Panc1 (cell line): ENCODE data around the gene PLCG2. TPM values are rescaled to one million over a fixed set of nuclear protein-coding genes. Genes with fewer than 3 reads are reported as not detected.

ENCODE experiments used
- ATAC-seq: fragments of 200-7000 bp; cut with Tn5 transposase; 2 replicates; pipeline ENCODE4 v1.9.1; 2020; ENCODE audit warnings: mild to moderate bottlenecking, moderate library complexity
- BruUV-seq: library from RNA; stranded (reverse); fragments of 400-500 nt; replicated peaks from 2 replicates; lab custom pipeline; 2021; lab: Mats Ljungman, UMichigan
- CTCF ChIA-PET: fragments of 300-600 bp; sonication (Branson Sonifier 250); formaldehyde crosslinking; loops from one replicate; lab custom pipeline; 2022; ENCODE audit warnings: antibody characterized with exemption; lab: Charles Lee
- POLR2A ChIA-PET: fragments of 300-600 bp; sonication (Branson Sonifier 250); formaldehyde crosslinking; loops from one replicate; lab custom pipeline; 2022; ENCODE audit warnings: antibody characterized with exemption; lab: Charles Lee
- DNase-seq: peaks from one replicate; pipeline ENCODE4 v3.0.0-alpha.2; 2010; ENCODE audit warnings: low read depth, low spot score
- H3K27ac ChIP-seq: 2 replicates; pipeline ENCODE4 v1.5.1; 2011; ENCODE audit warnings: mild to moderate bottlenecking, low read length, inconsistent platforms
- H3K27me3 ChIP-seq: fragments of 200-500 bp; sonication (Bioruptor generic); 2 replicates; pipeline ENCODE4 v1.6.0; 2014; ENCODE audit warnings: low read length, inconsistent platforms; ENCODE audit not compliant: control insufficient read depth, insufficient read depth
- H3K36me3 ChIP-seq: fragments of 200-500 bp; sonication (Bioruptor generic); 2 replicates; pipeline ENCODE4 v1.5.1; 2014; ENCODE audit warnings: inconsistent platforms, mild to moderate bottlenecking, low read length, moderate library complexity; ENCODE audit not compliant: control insufficient read depth, insufficient read depth
- H3K4me1 ChIP-seq: 2 replicates; pipeline ENCODE4 v1.5.1; 2011; ENCODE audit warnings: inconsistent platforms, mild to moderate bottlenecking, low read length, moderate library complexity; ENCODE audit not compliant: control insufficient read depth, insufficient read depth
- H3K4me3 ChIP-seq, 2 experiments: 2 replicates each; pipeline ENCODE4 v1.5.1; 2011 to 2012; ENCODE audit warnings: low read depth in 2 of 2, low read length in 2 of 2, mild to moderate bottlenecking in 2 of 2, inconsistent platforms in 1 of 2, moderate library complexity in 1 of 2
- H3K9me3 ChIP-seq: fragments of 200-500 bp; sonication (Bioruptor generic); 2 replicates; pipeline ENCODE4 v1.5.1; 2014; ENCODE audit warnings: low read depth, mild to moderate bottlenecking, inconsistent platforms, low read length, moderate library complexity; ENCODE audit not compliant: control insufficient read depth, insufficient read depth
- POLR2AphosphoS5 ChIP-seq: IDR thresholded peaks from 2 replicates; pipeline ENCODE4 v1.6.1; 2012; ENCODE audit warnings: mild to moderate bottlenecking, low read depth, low read length, moderate library complexity
- SIN3A ChIP-seq: IDR thresholded peaks from 2 replicates; pipeline ENCODE4 v1.6.1; 2012; ENCODE audit warnings: low read depth, mild to moderate bottlenecking, low read length, moderate library complexity, borderline replicate concordance; ENCODE audit not compliant: insufficient read depth
- TCF7L2 ChIP-seq: IDR thresholded peaks from 2 replicates; pipeline ENCODE4 v1.6.1; 2011; ENCODE audit warnings: mild to moderate bottlenecking, low read depth, low read length, inconsistent platforms
- in situ Hi-C: cut with HindIII; loops from 2 replicates; pipeline ENCODE4 v1.10.0; 2016; ENCODE audit warnings: low sequenced_read_pairs, low pct_unique_long_range_greater_than_20kb
- intact Hi-C: fragments of 100-400 bp; cut with micrococcal nuclease; formaldehyde crosslinking; loops from one replicate; pipeline ENCODE4 v1.10.0; 2022; ENCODE audit not compliant: unreplicated experiment
- total RNA-seq: library from RNA; stranded (reverse); gene quantifications from one replicate; pipeline ENCODE4 v1.2.1, GENCODE V29; 2021; ENCODE audit not compliant: unreplicated experiment
- TF ChIP-seq, protein P1 (sequence below), 2 experiments: IDR thresholded peaks; 2 replicates each; pipeline ENCODE4 v1.6.1; 2011 to 2012; ENCODE audit warnings: low read depth in 2 of 2, control low read depth in 1 of 2, low read length in 1 of 2, mild to moderate bottlenecking in 1 of 2, moderate library complexity in 1 of 2; ENCODE audit not compliant: insufficient read depth in 1 of 2
- TF ChIP-seq, protein P2 (sequence below): fragments of 450-650 bp; IDR thresholded peaks from 2 replicates; pipeline ENCODE4 v1.5.1; 2017; ENCODE audit warnings: mild to moderate bottlenecking

Gene PLCG2
- total RNA-seq, 1 experiment from 2014 or later = 10.8 TPM

DNA sequence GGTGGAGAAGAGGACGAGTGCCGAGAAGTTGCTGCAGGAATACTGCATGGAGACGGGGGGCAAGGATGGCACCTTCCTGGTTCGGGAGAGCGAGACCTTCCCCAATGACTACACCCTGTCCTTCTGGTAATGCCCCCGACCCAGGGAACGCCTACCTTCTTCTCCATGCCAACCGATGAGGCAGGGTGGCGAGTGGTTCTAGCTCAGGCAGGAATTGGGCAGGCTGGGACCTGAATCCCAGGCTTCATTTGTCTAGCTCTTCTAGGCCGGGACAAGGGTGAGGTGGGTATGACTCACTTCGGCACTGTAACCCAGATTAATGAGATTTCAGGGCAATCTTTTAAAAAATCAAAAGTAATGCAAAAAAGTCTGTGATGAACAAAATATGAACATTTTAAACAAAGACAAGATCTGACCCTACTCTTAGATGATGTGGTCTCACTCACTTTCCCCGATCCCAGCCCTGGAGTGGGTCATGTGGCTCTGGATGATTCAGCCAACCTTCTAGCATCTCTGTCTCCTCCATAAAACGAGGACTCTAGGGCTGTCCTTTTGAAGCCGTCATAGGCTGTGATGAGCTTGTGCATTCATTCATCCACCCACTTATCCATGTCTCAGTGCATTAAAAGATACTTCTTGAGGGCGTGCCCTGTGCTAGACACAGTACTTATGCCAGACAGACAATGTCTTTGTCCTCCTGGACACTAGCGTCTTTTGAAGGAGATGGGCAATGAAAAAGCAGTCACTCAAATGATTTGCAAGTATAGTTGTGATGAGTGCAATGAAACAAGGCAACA, 129.6 kb downstream of the PLCG2 start:
- intact Hi-C loops = no loop called here
- TF ChIP-seq POLR2AphosphoS5 = no peak
- TF ChIP-seq, protein P1, sequence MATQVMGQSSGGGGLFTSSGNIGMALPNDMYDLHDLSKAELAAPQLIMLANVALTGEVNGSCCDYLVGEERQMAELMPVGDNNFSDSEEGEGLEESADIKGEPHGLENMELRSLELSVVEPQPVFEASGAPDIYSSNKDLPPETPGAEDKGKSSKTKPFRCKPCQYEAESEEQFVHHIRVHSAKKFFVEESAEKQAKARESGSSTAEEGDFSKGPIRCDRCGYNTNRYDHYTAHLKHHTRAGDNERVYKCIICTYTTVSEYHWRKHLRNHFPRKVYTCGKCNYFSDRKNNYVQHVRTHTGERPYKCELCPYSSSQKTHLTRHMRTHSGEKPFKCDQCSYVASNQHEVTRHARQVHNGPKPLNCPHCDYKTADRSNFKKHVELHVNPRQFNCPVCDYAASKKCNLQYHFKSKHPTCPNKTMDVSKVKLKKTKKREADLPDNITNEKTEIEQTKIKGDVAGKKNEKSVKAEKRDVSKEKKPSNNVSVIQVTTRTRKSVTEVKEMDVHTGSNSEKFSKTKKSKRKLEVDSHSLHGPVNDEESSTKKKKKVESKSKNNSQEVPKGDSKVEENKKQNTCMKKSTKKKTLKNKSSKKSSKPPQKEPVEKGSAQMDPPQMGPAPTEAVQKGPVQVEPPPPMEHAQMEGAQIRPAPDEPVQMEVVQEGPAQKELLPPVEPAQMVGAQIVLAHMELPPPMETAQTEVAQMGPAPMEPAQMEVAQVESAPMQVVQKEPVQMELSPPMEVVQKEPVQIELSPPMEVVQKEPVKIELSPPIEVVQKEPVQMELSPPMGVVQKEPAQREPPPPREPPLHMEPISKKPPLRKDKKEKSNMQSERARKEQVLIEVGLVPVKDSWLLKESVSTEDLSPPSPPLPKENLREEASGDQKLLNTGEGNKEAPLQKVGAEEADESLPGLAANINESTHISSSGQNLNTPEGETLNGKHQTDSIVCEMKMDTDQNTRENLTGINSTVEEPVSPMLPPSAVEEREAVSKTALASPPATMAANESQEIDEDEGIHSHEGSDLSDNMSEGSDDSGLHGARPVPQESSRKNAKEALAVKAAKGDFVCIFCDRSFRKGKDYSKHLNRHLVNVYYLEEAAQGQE (IDR thresholded peaks at IDR 0.05; ENCODE audit: insufficient read depth in 1 of 2, low read depth in 2 of 2, low read length in 1 of 2) = no peak
- TF ChIP-seq, protein P2, sequence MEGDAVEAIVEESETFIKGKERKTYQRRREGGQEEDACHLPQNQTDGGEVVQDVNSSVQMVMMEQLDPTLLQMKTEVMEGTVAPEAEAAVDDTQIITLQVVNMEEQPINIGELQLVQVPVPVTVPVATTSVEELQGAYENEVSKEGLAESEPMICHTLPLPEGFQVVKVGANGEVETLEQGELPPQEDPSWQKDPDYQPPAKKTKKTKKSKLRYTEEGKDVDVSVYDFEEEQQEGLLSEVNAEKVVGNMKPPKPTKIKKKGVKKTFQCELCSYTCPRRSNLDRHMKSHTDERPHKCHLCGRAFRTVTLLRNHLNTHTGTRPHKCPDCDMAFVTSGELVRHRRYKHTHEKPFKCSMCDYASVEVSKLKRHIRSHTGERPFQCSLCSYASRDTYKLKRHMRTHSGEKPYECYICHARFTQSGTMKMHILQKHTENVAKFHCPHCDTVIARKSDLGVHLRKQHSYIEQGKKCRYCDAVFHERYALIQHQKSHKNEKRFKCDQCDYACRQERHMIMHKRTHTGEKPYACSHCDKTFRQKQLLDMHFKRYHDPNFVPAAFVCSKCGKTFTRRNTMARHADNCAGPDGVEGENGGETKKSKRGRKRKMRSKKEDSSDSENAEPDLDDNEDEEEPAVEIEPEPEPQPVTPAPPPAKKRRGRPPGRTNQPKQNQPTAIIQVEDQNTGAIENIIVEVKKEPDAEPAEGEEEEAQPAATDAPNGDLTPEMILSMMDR = no peak
- TF ChIP-seq SIN3A = no peak
- no peak for TF ChIP-seq TCF7L2
- Histone ChIP-seq H3K27ac (no peak overlapping the region), H3K4me1 (no peaks in the 10 kb centered on the region), H3K36me3 (no peaks in the 10 kb centered on the region), H3K9me3 (no peaks in the 10 kb centered on the region), H3K4me3 (no peak overlapping the region), H3K27me3 (no peaks in the 10 kb centered on the region)
- DNase-seq (no peak), ATAC-seq (no peak)
- ChIA-PET CTCF (no interaction called here), POLR2A (no interaction called here)
- in situ Hi-C loops = no loop called here
- BruUV-seq = no TSS peak

DNA sequence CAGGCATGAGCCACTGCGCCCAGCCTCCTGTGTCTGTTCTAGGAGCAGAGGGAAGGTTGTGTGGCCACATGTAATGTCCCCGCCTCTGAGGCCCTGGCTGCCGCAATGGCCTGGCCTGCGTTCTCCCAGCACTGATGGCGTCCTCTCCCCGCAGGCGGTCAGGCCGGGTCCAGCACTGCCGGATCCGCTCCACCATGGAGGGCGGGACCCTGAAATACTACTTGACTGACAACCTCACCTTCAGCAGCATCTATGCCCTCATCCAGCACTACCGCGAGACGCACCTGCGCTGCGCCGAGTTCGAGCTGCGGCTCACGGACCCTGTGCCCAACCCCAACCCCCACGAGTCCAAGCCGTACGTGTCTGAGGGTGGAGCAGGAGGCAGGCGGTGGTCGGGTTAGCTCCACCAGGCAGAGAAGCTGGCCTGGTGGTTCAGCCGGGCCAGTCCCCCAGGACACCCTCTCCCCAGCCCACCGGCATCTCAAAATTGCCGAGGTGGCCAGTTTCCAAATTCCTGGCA, 131.3 kb downstream of the PLCG2 start:
- Histone ChIP-seq H3K9me3 (no peaks in the 10 kb centered on the region), H3K36me3 (no peaks in the 10 kb centered on the region), H3K27ac (no peak overlapping the region), H3K4me1 (no peaks in the 10 kb centered on the region), H3K27me3 (no peaks in the 10 kb centered on the region), H3K4me3 (no peak overlapping the region)
- intact Hi-C loops (no loop called here), in situ Hi-C loops (no loop called here)
- TF ChIP-seq POLR2AphosphoS5 (no peak), TCF7L2 (no peak), SIN3A (no peak)
- TF ChIP-seq, protein P2 = no peak
- TF ChIP-seq, protein P1 (IDR thresholded peaks at IDR 0.05; ENCODE audit: insufficient read depth in 1 of 2, low read depth in 2 of 2, low read length in 1 of 2) = no peak
- ATAC-seq = no peak
- DNase-seq = no peak
- ChIA-PET POLR2A (no interaction called here), CTCF (no interaction called here)
- BruUV-seq = no TSS peak
